Activated CD8-positive, alpha-beta memory T cell treated with anti-CD3 and anti-CD28 coated beads for 48 hours (primary cell): ENCODE results near the gene SLC29A3.

Source experiments
- DNase-seq, 3 experiments: peaks; one replicate each; pipeline ENCODE4 v3.0.0-alpha.2; 2020; ENCODE audit warnings: low read depth in 2 of 3, low spot score in 2 of 3

SLC29A3 gene

GRCh38 chr10:71319800-71320392, 837 bp downstream of the SLC29A3 start:
- DNase-seq, result no peak

GRCh38 chr10:71320592-71320991, 1.5 kb downstream of the SLC29A3 start:
- no peak for DNase-seq

- no peak for DNase-seq
Measured at GRCh38 chr10:71321386-71321785, 2.3 kb downstream of the SLC29A3 start.

GRCh38 chr10:71323407-71323806, 4.3 kb downstream of the SLC29A3 start:
- DNase-seq, result no peak

GRCh38 chr10:71324743-71325142, 5.7 kb downstream of the SLC29A3 start:
- DNase-seq, result no peak

- no peak for DNase-seq
Measured at GRCh38 chr10:71325267-71325666, 6.2 kb downstream of the SLC29A3 start.

- DNase-seq, result no peak
Measured at GRCh38 chr10:71326464-71326881, 7.4 kb downstream of the SLC29A3 start.

- no peak for DNase-seq
Measured at GRCh38 chr10:71330789-71331404, 11.8 kb downstream of the SLC29A3 start.

- no peak for DNase-seq
Measured at GRCh38 chr10:71331736-71332135, 12.7 kb downstream of the SLC29A3 start.

- DNase-seq, result no peak
Measured at GRCh38 chr10:71332466-71332865, 13.4 kb downstream of the SLC29A3 start.

GRCh38 chr10:71333129-71333887, 14.2 kb downstream of the SLC29A3 start:
- no peak for DNase-seq

GRCh38 chr10:71334221-71334791, 15.2 kb downstream of the SLC29A3 start:
- no peak for DNase-seq

GRCh38 chr10:71335173-71335708, 16.2 kb downstream of the SLC29A3 start:
- DNase-seq, result no peak

- no peak for DNase-seq
Measured at GRCh38 chr10:71336632-71337031, 17.6 kb downstream of the SLC29A3 start.

- no peak for DNase-seq
Measured at GRCh38 chr10:71337219-71337701, 18.2 kb downstream of the SLC29A3 start.

GRCh38 chr10:71338728-71339495, 19.9 kb downstream of the SLC29A3 start:
- no peak for DNase-seq

- DNase-seq, result no peak
Measured at GRCh38 chr10:71339796-71340589, 20.9 kb downstream of the SLC29A3 start.

- DNase-seq, result no peak
Measured at GRCh38 chr10:71342573-71343391, 23.7 kb downstream of the SLC29A3 start.

GRCh38 chr10:71343392-71343773, 24.3 kb downstream of the SLC29A3 start:
- no peak for DNase-seq
